Mesendoderm (in vitro differentiated cells): ENCODE results near the gene IGFL1.
"Not testable (repeated sequence)": the region's sequence is repeated elsewhere in the genome, so short reads cannot be mapped to it uniquely, and the experiment has no call there.

Source experiments
- DNase-seq: peaks from one replicate; pipeline ENCODE4 v3.0.0; 2013
- H2AK5ac ChIP-seq: 2 replicates; pipeline ENCODE4 v1.6.1; 2013; ENCODE audit warnings: low read length, inconsistent platforms
- H2BK120ac ChIP-seq: 2 replicates; pipeline ENCODE4 v1.6.1; 2013; ENCODE audit warnings: low read depth, mild to moderate bottlenecking, low read length, moderate library complexity, mixed read lengths
- H2BK15ac ChIP-seq: replicated peaks from 2 replicates; pipeline ENCODE4 v1.6.1; 2013; ENCODE audit warnings: low read depth, mild to moderate bottlenecking, moderate library complexity
- H2BK5ac ChIP-seq: 2 replicates; pipeline ENCODE4 v1.6.1; 2013; ENCODE audit warnings: low read length, inconsistent platforms
- H3K18ac ChIP-seq: 2 replicates; pipeline ENCODE4 v1.6.1; 2013; ENCODE audit warnings: mild to moderate bottlenecking, low read length, mixed read lengths
- H3K23ac ChIP-seq: one replicate; pipeline ENCODE4 v1.6.1; 2013; ENCODE audit warnings: low read length
- H3K27ac ChIP-seq: 2 replicates; pipeline ENCODE4 v1.5.1; 2013; ENCODE audit warnings: low read depth, mild to moderate bottlenecking, inconsistent platforms, low read length, moderate library complexity
- H3K27me3 ChIP-seq: 2 replicates; pipeline ENCODE4 v1.6.1; 2013; ENCODE audit warnings: low read length, control low read depth, mild to moderate bottlenecking, inconsistent platforms; ENCODE audit not compliant: insufficient read depth, poor library complexity
- H3K36me3 ChIP-seq: 2 replicates; pipeline ENCODE4 v1.6.1; 2013; ENCODE audit warnings: low read length, inconsistent platforms; ENCODE audit not compliant: control insufficient read depth, insufficient read depth
- H3K4ac ChIP-seq: one replicate; pipeline ENCODE4 v1.6.1; 2013; ENCODE audit warnings: low read depth, mild to moderate bottlenecking, low read length, moderate library complexity
- H3K4me1 ChIP-seq: 2 replicates; pipeline ENCODE4 v1.6.1; 2013; ENCODE audit warnings: low read depth, low read length, inconsistent platforms; ENCODE audit not compliant: control insufficient read depth
- H3K4me2 ChIP-seq: 2 replicates; pipeline ENCODE4 v1.6.1; 2013; ENCODE audit warnings: low read length
- H3K4me3 ChIP-seq: 2 replicates; pipeline ENCODE4 v1.5.1; 2013; ENCODE audit warnings: mild to moderate bottlenecking, low read length
- H3K56ac ChIP-seq: one replicate; pipeline ENCODE4 v1.6.1; 2013; ENCODE audit warnings: low read length
- H3K79me1 ChIP-seq: 2 replicates; pipeline ENCODE4 v1.6.1; 2013; ENCODE audit warnings: low read length, inconsistent platforms
- H3K79me2 ChIP-seq: 2 replicates; pipeline ENCODE4 v1.6.1; 2013; ENCODE audit warnings: mild to moderate bottlenecking, low read length; ENCODE audit not compliant: control insufficient read depth, insufficient read depth
- H3K9ac ChIP-seq: 2 replicates; pipeline ENCODE4 v1.6.1; 2013; ENCODE audit warnings: low read length, inconsistent platforms
- H4K5ac ChIP-seq: one replicate; pipeline ENCODE4 v1.6.1; 2013; ENCODE audit warnings: low read length
- H4K8ac ChIP-seq: one replicate; pipeline ENCODE4 v1.6.1; 2013; ENCODE audit warnings: low read depth, mild to moderate bottlenecking, control low read depth, low read length, moderate library complexity
- WGBS: extraction: QIAGEN DNeasy Blood & Tissue Kit; methylation state at CpG from one replicate; pipeline ENCODE4 v1.1.7; 2013; ENCODE audit warnings: low lambda C conversion rate, missing lambda C conversion rate; ENCODE audit not compliant: insufficient coverage; ENCODE audit errors: extremely low coverage; 5-methylcytosine and 5-hydroxymethylcytosine counted together

The IGFL1 gene

DNA sequence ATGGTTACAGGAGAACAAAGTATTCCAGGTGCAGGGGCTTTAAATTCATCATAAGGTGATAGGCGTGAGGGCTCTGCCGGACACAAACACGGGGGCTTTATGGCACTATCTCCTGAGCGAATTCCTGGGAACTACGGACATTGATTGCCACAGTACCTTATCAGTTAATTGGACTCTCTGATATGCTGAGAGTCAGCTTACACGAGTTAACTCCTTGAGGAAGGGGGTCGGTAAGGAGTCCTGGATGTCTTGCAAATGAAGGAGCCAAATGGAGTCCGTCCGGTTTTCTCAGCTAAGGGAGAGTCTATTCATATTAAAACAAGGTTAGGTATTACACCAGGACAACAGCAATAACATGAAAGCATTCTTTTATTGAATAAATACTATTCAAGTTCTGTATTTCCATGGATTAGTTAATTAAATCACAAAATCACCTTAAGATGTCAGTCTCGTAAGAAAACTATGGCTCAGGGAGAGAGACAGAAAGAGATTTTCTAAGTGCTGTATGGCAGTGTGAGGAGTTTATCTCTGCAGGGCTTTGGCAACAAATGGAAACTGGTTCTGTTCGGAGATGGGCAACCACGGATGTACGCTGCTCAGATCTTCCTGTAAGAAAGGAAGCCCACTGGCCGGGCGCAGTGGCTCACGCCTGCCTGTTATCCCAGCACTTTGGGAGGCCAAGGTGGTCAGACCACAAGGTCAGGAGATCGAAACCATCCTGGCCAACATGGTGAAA is 41.1 kb downstream of the IGFL1 start:
- no peaks in the 10 kb centered on the region for H3K79me2 ChIP-seq
- DNase-seq = peak; percentile 96
- H3K18ac ChIP-seq = peak overlapping the region; percentile 62
- peaks cover 2% of the 10 kb centered on the region for H3K36me3 ChIP-seq
- H4K8ac ChIP-seq = no peak overlapping the region
- H3K4ac ChIP-seq = peak overlapping the region; percentile 93
- H4K5ac ChIP-seq = peak overlapping the region; percentile 21
- H3K27me3 ChIP-seq = no peaks in the 10 kb centered on the region
- WGBS = no CpG with 5 or more reads among the region's 17 CpGs
- peak overlapping the region; percentile 97 for H3K27ac ChIP-seq
- peak overlapping the region; percentile 78 for H2BK15ac ChIP-seq
- H3K4me3 ChIP-seq = no peak overlapping the region
- H3K9ac ChIP-seq = peak overlapping the region; percentile 63
- H2BK120ac ChIP-seq = no peak overlapping the region
- no peaks in the 10 kb centered on the region for H3K79me1 ChIP-seq
- no peak overlapping the region for H2AK5ac ChIP-seq
- H2BK5ac ChIP-seq = peak overlapping the region; percentile 49
- H3K23ac ChIP-seq = no peak overlapping the region
- H3K4me1 ChIP-seq = peaks cover 5% of the 10 kb centered on the region
- no peak overlapping the region for H3K4me2 ChIP-seq
- peak overlapping the region; percentile 85 for H3K56ac ChIP-seq

DNA sequence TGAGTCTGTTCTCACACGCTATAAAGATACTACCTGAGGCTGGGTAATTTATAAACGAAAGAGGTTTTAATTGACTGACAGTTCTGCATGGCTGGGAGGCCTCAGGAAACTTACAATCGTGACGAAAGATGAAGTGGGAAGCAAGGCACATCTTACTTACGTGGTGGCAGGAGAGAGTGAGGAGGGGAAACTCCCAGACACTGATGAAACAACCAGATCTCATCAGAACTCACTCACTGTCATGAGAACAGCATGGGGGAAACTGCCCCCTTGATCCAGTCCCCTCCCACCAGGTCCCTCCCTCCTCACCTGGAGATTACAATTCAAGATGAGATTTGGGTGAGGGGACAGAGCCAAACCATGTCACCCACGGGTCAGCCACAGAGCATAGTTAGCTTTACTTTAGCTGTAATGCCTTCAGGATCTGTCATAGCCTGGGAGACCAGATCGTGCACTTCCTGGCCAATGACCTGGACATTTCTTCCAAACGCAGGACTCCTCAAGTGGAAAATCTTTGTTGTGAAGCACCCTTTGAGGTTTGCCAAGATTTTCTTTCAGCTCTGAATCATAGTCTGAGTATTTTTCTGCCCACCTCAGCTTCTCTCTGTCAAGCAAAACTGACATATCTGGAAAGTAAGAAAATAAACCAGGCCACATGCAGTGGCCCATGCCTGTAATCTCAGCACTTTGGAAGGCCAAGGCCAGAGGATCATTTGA is 42.1 kb downstream of the IGFL1 start:
- H4K5ac ChIP-seq = peak overlapping the region; percentile 91
- no peak overlapping the region for H3K4me3 ChIP-seq
- H2BK15ac ChIP-seq = no peak overlapping the region
- peaks cover 4% of the 10 kb centered on the region for H3K79me2 ChIP-seq
- no CpG with 5 or more reads among the region's 8 CpGs for WGBS
- H2BK120ac ChIP-seq = no peak overlapping the region
- H3K27ac ChIP-seq = peak overlapping the region; percentile 5
- H3K27me3 ChIP-seq = no peaks in the 10 kb centered on the region
- peak overlapping the region; percentile 58 for H2AK5ac ChIP-seq
- H3K4me2 ChIP-seq = no peak overlapping the region
- peaks cover 2% of the 10 kb centered on the region for H3K36me3 ChIP-seq
- peak; percentile 56 for DNase-seq
- H3K23ac ChIP-seq = no peak overlapping the region
- peak overlapping the region; percentile 57 for H3K9ac ChIP-seq
- no peak overlapping the region for H3K18ac ChIP-seq
- peak overlapping the region; percentile 81 for H3K56ac ChIP-seq
- peaks cover 5% of the 10 kb centered on the region for H3K4me1 ChIP-seq
- H3K79me1 ChIP-seq = no peaks in the 10 kb centered on the region
- no peak overlapping the region for H4K8ac ChIP-seq
- peak overlapping the region; percentile 96 for H2BK5ac ChIP-seq
- no peak overlapping the region for H3K4ac ChIP-seq

DNA sequence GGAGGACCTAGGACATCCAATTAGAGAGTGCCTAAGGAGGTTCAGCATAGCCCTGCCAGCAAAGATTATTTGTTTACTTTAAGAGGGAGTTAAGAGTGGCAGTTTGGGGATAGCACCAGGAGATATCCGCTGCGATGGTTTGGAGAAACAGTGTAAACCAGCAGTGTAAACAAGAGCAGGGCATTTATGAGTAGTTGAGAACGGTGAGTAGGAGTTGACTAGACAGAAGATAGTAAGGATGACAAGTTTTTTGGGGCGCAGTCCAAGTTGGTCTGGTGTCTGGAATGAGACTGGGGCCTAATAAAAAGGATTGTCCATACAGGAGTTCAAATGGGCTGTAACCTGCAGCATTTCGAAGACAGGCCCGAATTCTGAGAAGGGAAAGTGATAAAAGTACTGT is 44.4 kb downstream of the IGFL1 start:
- H4K8ac ChIP-seq, H3K4me3 ChIP-seq, H2AK5ac ChIP-seq, H3K4ac ChIP-seq, H3K18ac ChIP-seq, H2BK120ac ChIP-seq, H3K23ac ChIP-seq, H3K9ac ChIP-seq, H2BK5ac ChIP-seq, H3K27me3 ChIP-seq, H3K4me2 ChIP-seq, H2BK15ac ChIP-seq, H3K27ac ChIP-seq, DNase-seq, H3K4me1 ChIP-seq, H3K79me1 ChIP-seq, H3K36me3 ChIP-seq, H3K79me2 ChIP-seq, H4K5ac ChIP-seq: not testable (repeated sequence)
- WGBS = no CpG with 5 or more reads among the region's 6 CpGs
- H3K56ac ChIP-seq = peak overlapping the region; percentile 44

DNA sequence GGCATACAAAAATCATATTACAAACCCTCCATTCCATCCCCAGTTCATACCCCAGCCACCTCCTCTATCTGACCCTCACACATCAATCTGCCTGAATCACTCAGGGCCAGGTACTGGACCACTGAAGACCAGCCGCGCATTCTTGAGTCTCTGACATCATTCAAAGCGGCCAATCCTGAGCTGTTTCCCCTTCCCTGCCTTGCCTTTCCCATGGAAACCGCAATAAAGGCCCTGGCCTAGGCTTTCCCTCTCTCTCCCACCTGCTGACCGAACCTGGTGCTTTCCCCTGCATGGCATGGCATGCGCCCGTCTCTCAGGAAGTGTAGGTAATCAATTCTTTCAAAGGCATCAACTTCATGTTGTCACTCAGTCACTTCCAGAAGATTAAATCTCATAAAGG is 49.6 kb downstream of the IGFL1 start:
- peak overlapping the region; percentile 88 for H2BK5ac ChIP-seq
- H3K4ac ChIP-seq = no peak overlapping the region
- H4K8ac ChIP-seq = no peak overlapping the region
- H3K4me2 ChIP-seq = no peak overlapping the region
- no peak overlapping the region for H4K5ac ChIP-seq
- H3K36me3 ChIP-seq = no peaks in the 10 kb centered on the region
- peak overlapping the region; percentile 10 for H3K9ac ChIP-seq
- peaks cover 6% of the 10 kb centered on the region for H3K79me2 ChIP-seq
- peak overlapping the region; percentile 24 for H3K18ac ChIP-seq
- peak overlapping the region; percentile 52 for H3K56ac ChIP-seq
- no peaks in the 10 kb centered on the region for H3K79me1 ChIP-seq
- peaks cover 6% of the 10 kb centered on the region for H3K4me1 ChIP-seq
- WGBS = no CpG with 5 or more reads among the region's 7 CpGs
- peak; percentile 63 for DNase-seq
- H2BK120ac ChIP-seq = no peak overlapping the region
- no peak overlapping the region for H2BK15ac ChIP-seq
- no peak overlapping the region for H3K4me3 ChIP-seq
- H3K23ac ChIP-seq = peak overlapping the region; percentile 68
- H3K27ac ChIP-seq = peak overlapping the region; percentile 46
- no peaks in the 10 kb centered on the region for H3K27me3 ChIP-seq
- peak overlapping the region; percentile 0 for H2AK5ac ChIP-seq
